ENCODE data around the gene RGS9.
"Not testable (repeated sequence)": the region's sequence is repeated elsewhere in the genome, so short reads cannot be mapped to it uniquely, and the experiment has no call there.

RGS9 gene

GRCh38 chr17:65137021-65137939 lies at the start of gene RGS9:
TSS of gene RGS9 (plus strand) at chr17:65137370. CDS start at chr17:65137541, 171 bp downstream.
- DNase-seq, result peak; percentile 84 to 89

DNA sequence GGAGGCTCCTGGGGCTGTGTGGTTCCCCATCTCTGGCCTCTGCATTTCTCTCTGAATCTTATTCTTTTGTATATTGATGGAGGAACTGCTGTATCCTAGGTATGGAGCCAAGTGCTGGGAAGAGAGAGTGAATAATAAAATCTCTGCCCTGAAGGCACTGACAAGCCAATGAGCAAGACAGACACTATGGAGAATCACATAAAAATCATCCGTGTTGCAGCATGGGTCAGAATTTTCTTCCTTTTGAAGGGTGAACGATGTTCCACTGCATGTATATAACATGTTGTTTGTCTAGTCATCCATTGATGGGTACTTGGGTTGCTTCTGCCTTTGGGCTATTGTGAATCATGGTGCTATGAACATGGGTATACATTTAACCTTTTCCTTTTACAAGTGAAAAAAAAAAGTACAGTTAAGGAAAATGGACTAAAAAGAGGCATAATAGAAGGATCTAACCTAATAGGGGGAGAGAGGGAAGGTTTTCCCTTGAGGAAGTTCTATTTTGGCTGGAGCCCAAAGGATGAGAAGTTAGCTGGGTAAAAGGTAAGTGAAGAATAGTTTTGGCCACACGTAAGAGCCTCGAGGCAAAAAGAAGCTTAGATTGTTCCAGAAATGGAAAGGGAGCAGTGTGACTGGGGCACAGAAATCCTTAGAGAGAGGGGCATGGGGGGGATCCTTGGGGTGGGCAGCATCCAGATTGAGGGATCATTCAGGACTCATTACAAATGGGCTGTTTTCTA lies 48.4 kb upstream of the RGS9 start:
- DNase-seq, result no peak

GRCh38 chr17:65092262-65092661 lies 44.9 kb upstream of the RGS9 start:
- DNase-seq, result no peak

- DNase-seq, result not testable (repeated sequence)
These were observed 44.3 kb upstream of the RGS9 start for GRCh38 chr17:65092721-65093356.

DNA sequence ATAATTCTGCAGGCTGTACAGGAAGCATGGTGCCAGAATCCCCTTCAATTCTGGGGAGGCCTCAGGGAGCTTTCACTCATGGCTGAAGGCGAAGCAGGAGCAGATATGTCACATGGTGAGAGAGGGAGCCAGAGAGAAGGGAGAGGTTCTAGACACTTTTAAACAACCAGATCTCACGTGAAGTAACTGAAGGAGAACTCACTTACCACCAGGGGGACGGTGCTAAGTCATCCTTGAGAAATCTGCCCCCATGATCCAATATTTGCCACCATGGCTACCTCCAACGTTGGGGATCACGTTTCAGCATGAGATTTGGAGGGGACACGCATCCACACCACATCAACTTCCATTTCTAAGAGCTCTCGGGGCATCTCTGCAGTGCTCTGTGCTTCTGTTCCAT lies 43.2 kb upstream of the RGS9 start:
- no peak for DNase-seq

DNA sequence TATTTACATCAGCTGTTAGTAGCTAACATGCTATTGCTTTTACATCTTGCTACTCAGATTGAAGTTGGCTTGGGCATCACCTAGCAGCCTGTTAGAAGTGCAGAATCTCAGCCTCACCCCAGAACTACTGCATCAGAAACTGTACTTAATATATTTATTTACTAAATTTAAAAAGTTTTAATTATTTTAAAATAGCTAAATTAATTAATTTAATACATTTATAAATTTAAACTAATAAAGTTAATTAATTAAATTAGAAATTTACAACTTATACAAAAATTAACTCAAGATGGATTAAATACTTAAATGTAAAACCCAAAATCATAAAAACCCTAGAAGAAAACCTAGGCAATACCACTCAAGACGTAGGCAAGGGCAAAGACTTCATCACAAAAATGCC lies 41.7 kb upstream of the RGS9 start:
- DNase-seq, result no peak

GRCh38 chr17:65096382-65096781 lies 40.8 kb upstream of the RGS9 start:
- DNase-seq, result not testable (repeated sequence)

DNA sequence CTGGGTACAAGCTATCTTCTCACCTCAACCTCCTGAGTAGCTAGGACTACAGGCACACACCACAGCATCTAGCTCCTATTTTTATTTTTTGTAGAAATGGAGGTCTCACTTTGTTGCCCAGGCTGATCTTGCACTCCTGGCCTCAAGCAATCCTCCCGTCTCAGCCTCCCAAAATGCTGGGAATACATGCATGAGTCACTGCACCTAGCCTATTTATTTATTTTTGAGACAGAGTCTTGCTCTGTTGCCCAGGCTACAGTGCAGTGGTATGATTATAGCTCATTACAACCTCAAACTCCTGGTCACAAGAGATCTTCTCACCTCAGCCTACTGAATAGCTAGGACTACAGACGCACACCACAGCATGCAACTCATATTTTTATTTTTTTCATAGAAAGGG lies 40.1 kb upstream of the RGS9 start:
- DNase-seq, result no peak

GRCh38 chr17:65099475-65099874 lies 37.7 kb upstream of the RGS9 start:
- no peak for DNase-seq

- peak in 1 of 2 donors; percentile 53 for DNase-seq
These were observed 37.2 kb upstream of the RGS9 start for GRCh38 chr17:65099941-65100315.

DNA sequence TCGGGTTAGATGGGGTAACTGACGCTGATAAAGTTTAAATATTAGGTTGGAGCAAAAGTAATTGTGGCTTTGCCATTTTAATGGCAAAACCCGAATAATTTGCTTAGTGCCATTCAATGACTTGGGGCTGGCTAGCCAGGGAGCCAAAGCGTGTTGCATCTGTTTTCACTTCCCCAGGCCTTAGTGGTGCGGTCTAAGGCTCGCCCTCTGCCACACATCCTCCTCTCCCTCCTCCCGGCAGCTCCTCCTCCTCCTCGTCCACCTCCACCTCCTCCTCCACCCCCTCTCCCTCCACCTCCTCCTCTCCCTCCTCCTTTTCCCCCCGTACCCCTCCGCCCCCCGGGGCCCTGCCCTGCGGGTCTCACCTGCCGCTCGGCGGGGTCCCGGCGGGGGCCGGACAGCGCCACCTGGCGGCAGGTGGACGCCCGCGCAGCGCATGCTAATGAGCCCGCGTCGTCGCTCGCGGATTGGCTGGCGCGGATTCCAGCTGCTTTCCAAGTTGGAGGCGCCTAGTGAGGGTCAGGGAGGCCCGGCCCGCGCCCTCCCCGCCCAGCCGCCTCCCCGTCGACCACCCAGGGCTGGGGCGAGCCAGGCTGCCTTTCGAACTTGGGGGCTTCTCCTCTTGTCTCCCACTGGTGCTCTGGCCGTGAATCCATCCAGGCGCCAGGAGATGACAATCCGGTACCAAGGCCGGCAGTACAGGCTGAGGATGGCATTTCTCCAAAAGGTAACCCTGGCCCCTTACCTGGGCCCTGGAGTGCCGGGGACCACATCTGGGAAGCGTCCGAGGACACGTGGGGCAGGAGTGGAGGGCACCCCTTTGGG lies 36.6 kb upstream of the RGS9 start:
- peak; percentile 81 to 84 for DNase-seq

DNA sequence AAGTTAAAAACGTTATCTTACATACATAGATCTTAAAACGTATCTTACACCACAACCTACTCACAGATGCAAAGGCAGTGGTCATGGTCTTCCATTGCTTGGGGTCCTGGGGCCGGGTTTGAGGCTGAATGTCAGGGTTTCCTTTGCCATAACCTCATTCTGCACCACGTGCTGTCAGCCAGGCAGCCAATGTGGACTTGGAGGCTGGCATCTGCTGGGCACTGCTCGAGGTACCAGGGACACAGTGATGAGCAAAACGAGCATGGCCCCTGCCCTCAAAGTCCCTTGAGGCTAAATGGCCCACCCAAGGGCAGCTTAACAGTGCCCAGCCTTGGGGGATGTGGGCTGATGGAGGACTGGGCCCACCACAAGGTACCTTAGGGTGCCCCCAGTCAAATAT lies 35.8 kb upstream of the RGS9 start:
- DNase-seq, result no peak

DNA sequence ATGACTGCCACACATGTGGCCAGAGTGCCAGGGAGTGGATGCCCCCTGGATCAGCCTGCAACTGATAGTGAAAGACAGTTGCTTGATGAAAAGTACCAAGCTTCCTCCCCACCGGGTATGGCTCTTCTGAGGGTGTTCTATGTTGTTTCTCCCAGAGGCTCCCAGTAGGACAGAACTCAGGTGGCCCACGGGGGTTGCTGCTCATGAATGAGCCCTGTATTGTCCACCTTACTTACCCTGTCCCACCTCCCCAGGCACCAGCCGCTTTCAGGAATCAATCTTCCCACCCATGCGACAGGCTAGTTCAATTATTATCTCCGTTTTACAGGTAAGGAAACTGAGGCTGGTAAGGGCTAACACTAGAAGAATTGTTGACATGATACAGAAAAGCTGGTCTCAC lies 34.9 kb upstream of the RGS9 start:
- DNase-seq, result no peak

GRCh38 chr17:65102788-65103187 lies 34.4 kb upstream of the RGS9 start:
- DNase-seq, result no peak

DNA sequence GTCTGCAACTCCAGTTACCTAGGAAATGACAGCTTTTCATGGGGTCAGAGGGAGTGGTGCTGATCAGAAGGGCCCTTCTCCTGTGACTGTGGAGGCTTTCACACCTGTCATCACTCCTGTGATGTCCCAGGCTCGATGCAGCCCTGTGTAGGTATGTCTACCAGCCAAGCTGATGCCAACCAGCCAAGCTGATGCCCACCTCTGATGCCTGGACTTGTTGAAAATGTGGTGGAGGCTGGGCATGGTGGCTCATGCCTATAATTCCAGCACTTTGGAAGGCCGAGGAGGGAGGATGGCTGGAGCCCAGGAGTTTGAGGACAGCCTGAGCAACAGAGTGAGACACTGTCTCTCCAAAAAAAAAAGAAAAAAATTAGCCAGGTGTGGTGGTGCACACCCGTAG lies 33.7 kb upstream of the RGS9 start:
- DNase-seq, result no peak

DNA sequence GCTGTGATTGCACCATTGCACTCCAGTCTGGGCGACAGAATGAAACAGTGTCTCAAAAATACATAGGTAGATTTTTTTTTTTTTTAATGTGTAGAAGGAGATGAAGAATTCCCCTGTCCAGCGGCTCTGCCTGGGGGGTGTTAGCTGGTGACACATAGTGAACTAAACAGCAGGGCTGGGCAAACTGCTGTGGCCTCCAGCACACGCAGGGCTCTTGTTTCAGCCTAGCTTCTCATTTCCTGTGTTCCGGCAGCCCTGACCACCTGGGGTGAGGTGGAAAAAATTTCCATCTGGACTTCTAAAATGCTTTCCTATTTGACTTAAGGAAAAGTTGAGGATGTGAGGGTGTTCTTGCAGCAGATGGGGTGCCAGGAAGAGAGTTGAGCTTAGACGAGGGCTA lies 33.3 kb upstream of the RGS9 start:
- DNase-seq, result no peak

DNA sequence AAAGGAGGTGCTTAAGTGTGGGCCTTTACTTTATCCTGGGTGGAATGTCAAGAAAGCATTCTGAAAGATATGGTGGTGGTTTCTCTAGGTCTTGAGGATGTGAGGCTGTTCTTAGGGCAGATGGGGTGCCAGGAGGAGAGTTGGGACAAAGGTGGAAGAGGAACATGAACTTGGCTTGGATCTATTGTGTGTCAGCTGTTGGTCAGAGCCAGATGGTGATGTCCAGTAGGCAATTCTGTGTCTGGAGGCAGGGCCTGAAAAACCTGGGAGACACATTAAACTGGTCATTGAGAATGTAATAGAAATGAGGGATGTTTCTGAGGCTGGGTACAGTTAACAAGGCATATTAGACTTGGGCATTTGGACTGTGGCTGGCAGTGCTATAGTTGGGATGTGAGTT lies 32.6 kb upstream of the RGS9 start:
- no peak for DNase-seq

DNA sequence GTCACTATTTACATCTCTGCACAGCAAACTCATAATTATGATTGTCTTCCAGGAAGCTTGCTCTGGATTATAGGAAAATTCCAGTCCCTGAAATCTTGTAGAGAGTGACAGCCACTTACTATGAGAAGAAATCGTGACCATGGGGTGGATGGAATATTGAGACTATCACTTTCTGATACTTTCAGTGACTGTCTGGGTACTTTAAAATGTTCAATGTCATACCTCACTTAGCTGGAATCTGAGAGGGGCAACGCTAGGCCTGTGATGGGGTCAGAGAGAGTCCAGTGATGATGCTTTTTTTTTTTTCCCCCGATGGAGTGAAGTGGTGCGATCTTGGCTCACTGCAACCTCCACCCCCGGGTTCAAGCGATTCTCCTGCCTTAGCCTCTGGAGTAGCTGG lies 32.2 kb upstream of the RGS9 start:
- no peak for DNase-seq

DNA sequence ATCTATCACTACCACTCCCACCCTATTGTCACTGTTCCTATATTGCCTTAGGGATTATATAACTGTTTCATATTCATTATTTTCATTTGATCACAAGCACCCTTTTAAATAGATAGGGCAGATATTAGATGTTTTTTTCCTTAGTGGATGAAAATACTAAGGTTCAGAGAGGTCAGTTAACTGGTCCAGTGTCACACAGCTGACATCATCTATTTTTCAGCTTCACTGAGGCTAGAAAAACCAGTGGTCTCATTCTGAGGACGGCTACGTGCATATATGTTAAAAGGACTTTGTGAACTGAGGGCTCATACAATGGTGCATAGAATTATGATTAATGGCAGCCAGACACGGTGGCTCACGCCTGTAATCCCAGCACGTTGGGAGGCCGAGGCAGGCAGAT lies 29.0 kb upstream of the RGS9 start:
- no peak for DNase-seq

GRCh38 chr17:65109543-65109942 lies 27.6 kb upstream of the RGS9 start:
- DNase-seq, result no peak

DNA sequence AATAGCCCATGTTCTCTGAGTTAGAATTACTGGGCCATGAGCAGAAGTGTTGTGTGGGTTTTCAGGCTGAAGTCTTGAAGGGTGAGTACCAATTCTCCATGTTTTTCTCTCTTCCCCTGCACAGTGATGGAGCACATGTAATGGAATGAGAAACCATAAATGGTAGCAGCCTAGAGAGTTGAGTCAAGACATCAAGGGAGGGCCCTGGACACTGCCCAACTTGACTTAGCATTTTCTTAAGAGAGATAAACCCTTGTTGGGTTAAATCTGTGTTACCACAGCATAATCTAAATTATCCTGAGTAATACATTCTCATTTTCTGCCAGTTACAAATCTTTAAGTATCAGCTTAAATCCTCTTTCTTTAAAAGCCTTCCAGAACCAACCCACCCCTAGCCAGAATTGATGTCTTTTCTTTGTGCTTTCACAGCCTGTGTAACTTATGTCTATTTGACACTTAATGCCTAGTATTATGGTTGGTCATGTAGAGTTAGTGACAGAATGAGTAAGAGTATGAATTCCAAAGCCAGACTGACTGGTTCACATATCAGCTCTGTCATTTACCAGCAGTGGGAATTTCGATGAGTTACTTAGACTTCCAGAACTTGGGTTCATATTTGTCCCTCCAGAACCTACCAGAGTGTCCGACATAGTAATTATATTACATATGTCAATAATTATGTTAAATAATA lies 27.0 kb upstream of the RGS9 start:
- no peak for DNase-seq

DNA sequence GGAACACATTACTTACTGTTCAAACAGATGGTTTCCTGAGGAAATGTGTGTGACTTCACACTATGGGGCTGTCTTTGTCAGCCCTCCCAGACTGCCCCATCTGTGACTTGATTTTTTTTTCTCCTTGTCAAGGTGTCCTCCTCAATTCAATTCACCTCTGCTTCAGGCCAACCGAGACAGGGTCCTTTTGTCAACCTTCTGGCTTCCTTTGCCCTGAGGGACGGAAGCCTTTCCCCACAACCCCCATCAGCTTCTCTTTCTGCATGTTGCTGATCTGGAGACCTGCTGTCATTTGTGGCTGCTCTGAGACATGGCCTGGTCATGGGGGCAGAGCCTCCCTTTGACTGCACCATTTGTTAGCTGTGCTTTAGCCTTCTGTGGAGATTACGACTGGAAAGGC lies 21.3 kb upstream of the RGS9 start:
- DNase-seq, result no peak
